GM21515 (cell line): ENCODE data around the gene DYNLT3.

Experiments used
- ATAC-seq: cut with Tn5 transposase; IDR thresholded peaks from one replicate; pipeline ENCODE4 v1.9.1; 2021; ENCODE audit not compliant: unreplicated experiment

The DYNLT3 gene

GRCh38 chrX:37846141-37846540, 1.2 kb downstream of the DYNLT3 start:
- no peak for ATAC-seq

GRCh38 chrX:37844622-37845021, 2.7 kb downstream of the DYNLT3 start:
- no peak for ATAC-seq

GRCh38 chrX:37840931-37841330, 6.4 kb downstream of the DYNLT3 start:
- no peak for ATAC-seq

- no peak for ATAC-seq
Measured at GRCh38 chrX:37834937-37835336, 12.4 kb downstream of the DYNLT3 start.

- no peak for ATAC-seq
Measured at GRCh38 chrX:37830371-37830770, 17.0 kb downstream of the DYNLT3 start.

GRCh38 chrX:37829721-37830120, 17.6 kb downstream of the DYNLT3 start:
- no peak for ATAC-seq

- ATAC-seq = peak; percentile 81
Measured at GRCh38 chrX:37825215-37825842, 22.0 kb downstream of the DYNLT3 start.

- ATAC-seq = no peak
Measured at GRCh38 chrX:37824491-37825214, 22.7 kb downstream of the DYNLT3 start.

GRCh38 chrX:37820646-37821045, 26.7 kb downstream of the DYNLT3 start:
- ATAC-seq = no peak

- ATAC-seq = peak; percentile 59
Measured at GRCh38 chrX:37818031-37818430, 29.3 kb downstream of the DYNLT3 start.

GRCh38 chrX:37817579-37817978, 29.8 kb downstream of the DYNLT3 start:
- ATAC-seq = peak; percentile 47

GRCh38 chrX:37817176-37817575, 30.2 kb downstream of the DYNLT3 start:
- ATAC-seq = no peak

- no peak for ATAC-seq
Measured at GRCh38 chrX:37816766-37817165, 30.6 kb downstream of the DYNLT3 start.

- ATAC-seq = no peak
Measured at GRCh38 chrX:37815366-37815765, 32.0 kb downstream of the DYNLT3 start.

GRCh38 chrX:37813570-37813969, 33.8 kb downstream of the DYNLT3 start:
- no peak for ATAC-seq

- no peak for ATAC-seq
Measured at GRCh38 chrX:37812110-37812509, 35.3 kb downstream of the DYNLT3 start.

GRCh38 chrX:37809970-37810369, 37.4 kb downstream of the DYNLT3 start:
- no peak for ATAC-seq

GRCh38 chrX:37803057-37803456, 44.3 kb downstream of the DYNLT3 start:
- no peak for ATAC-seq

GRCh38 chrX:37802028-37802427, 45.3 kb downstream of the DYNLT3 start:
- ATAC-seq = no peak

- ATAC-seq = no peak
Measured at GRCh38 chrX:37800717-37801116, 46.7 kb downstream of the DYNLT3 start.

- ATAC-seq = no peak
Measured at GRCh38 chrX:37799936-37800335, 47.4 kb downstream of the DYNLT3 start.

GRCh38 chrX:37796805-37797204, 50.6 kb downstream of the DYNLT3 start:
- no peak for ATAC-seq

- no peak for ATAC-seq
Measured at GRCh38 chrX:37796310-37796709, 51.1 kb downstream of the DYNLT3 start.
